HG02938 (cell line): Measurements from ENCODE around the gene KIF3A.

Source experiments
- ATAC-seq: cut with Tn5 transposase; IDR thresholded peaks from one replicate; pipeline ENCODE4 v1.9.1; 2021; ENCODE audit warnings: mild to moderate bottlenecking, moderate library complexity; ENCODE audit not compliant: unreplicated experiment

KIF3A gene

GRCh38 chr5:132665574-132666080 is 71.7 kb downstream of the KIF3A start:
- ATAC-seq: no peak

- no peak for ATAC-seq
Measured at GRCh38 chr5:132664696-132665209, 72.6 kb downstream of the KIF3A start.

DNA sequence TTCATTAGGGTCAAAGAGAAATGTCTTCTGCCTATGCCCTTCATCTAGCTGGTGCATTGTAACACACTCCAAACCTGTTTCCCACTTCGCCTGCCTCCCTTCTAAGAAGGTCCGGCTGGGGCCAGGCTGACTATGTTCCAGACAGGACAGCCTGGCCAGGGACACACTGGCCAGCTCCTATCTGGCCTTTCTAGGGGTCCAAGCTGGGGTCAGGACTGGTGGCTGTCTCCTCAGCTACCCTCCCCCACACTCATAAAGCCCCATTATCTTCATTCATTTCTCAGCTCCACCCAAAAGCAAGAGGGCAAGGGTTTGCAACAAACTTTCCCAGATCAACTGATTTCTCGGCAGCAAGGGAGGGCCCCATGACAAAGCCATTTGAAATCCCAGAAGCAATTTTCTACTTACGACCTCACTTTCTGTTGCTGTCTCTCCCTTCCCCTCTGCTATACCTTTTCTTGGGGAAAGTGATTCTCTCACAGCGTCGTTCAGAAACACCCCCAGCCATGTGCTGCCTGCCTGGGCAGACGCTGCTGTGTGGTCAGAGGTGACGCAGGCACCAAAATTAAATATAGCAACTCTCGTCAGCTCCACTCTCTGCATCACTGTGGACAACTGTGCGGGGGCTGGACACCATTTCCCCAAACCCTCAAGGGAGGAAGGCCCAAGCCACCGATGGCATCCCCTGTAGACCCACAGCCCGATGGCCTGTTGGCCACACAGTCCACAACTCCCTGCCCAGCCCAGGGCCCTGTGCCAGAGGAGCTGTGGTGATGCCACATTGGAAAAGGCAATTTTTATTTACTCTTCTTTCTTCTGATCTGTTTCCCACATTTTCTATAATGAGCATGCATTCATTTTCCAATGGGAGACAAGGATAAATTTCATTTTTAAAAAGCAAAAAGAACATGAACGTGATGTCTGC is 73.3 kb downstream of the KIF3A start:
- ATAC-seq: peak; percentile 56

GRCh38 chr5:132662925-132663770 is 74.2 kb downstream of the KIF3A start:
- ATAC-seq: peak; percentile 52

GRCh38 chr5:132662004-132662401 is 75.3 kb downstream of the KIF3A start:
- ATAC-seq: no peak

- no peak for ATAC-seq
Measured at GRCh38 chr5:132661231-132662003, 75.9 kb downstream of the KIF3A start.

DNA sequence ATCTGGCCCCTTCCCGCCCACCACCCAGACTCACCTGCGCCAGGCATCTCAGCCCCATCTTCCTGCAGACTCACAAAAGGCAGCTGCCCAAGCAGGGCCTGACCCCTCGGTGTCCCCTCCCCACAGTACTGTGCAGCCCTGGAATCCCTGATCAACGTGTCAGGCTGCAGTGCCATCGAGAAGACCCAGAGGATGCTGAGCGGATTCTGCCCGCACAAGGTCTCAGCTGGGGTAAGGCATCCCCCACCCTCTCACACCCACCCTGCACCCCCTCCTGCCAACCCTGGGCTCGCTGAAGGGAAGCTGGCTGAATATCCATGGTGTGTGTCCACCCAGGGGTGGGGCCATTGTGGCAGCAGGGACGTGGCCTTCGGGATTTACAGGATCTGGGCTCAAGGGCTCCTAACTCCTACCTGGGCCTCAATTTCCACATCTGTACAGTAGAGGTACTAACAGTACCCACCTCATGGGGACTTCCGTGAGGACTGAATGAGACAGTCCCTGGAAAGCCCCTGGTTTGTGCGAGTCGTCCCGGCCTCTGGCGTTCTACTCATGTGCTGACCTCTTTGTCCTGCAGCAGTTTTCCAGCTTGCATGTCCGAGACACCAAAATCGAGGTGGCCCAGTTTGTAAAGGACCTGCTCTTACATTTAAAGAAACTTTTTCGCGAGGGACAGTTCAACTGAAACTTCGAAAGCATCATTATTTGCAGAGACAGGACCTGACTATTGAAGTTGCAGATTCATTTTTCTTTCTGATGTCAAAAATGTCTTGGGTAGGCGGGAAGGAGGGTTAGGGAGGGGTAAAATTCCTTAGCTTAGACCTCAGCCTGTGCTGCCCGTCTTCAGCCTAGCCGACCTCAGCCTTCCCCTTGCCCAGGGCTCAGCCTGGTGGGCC is 77.5 kb downstream of the KIF3A start:
- no peak for ATAC-seq

- ATAC-seq: no peak
Measured at GRCh38 chr5:132658381-132659302, 78.7 kb downstream of the KIF3A start.

- no peak for ATAC-seq
Measured at GRCh38 chr5:132657676-132658380, 79.5 kb downstream of the KIF3A start, which contains the start of gene IL13. Gene IL13 (plus strand): TSS chr5:132658173. CDS start chr5:132658187, 14 bp downstream.

DNA sequence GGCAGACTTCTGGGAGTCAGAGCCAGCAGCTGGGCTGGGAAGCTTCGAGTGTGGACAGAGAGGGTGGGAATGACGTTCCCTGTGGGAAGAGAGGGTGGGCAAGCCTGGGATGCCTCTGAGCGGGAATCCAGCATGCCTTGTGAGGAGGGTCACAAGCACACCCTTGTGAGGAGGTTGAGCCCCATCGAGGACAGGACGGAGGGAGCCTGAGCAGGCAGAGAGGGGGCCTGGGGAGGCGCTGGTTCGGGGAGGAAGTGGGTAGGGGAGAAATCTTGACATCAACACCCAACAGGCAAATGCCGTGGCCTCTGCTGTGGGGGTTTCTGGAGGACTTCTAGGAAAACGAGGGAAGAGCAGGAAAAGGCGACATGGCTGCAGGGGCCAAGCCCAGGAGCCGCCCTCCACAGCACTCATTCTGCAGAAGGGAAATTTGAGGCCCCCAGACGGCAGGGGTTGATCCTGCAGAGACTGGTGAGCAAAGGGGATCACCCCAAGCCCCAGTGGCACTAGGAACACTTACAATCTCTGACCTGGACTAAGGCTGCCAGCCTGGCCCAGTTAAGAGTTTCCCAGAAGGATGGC is 80.5 kb downstream of the KIF3A start:
- no peak for ATAC-seq

DNA sequence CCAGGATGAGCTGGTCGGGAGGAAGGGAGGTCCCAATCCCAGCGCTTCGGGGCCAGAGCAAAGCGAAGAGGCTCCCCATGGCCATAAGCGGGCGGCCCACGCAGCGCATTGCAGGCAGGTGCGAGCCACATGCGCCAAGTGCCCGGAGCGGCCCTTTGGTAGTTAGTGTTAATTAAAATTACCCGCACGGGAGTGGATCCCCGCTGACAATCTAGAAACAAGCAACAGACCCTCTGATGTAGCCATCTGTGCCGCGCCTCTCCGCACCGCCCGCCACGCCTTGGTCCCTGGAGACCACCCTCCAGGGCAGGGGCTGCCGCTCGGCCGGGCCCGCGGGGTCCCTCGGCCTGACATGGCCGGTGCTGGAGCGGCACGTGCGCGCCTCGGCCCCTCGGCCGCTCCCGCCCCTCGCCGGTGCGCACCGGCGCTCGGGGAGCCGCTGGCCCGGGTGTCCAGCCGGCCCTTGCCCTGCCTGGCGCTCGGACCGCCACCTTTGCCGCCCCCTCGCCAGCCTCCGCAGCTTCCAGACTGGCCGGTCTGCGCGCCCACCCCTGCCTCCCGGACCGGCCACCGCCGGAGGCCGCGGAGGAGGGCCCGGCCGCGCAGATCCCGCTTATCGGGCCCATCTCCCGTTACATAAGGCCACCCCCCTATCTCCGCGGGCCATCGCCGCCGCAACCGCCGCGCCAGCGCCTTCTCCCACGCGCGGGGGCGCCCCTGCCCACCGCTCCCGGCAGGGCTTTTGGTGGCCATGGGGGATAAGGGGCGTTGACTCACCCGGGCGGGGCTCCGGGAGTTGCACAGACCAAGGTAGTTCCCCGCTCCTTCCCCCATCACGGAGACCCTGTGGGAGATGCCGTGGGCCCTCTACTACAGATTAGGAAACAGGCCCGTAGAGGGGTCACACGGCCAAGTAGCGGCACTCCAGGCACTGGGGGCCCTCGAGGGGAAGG is 81.2 kb downstream of the KIF3A start:
- ATAC-seq: no peak

DNA sequence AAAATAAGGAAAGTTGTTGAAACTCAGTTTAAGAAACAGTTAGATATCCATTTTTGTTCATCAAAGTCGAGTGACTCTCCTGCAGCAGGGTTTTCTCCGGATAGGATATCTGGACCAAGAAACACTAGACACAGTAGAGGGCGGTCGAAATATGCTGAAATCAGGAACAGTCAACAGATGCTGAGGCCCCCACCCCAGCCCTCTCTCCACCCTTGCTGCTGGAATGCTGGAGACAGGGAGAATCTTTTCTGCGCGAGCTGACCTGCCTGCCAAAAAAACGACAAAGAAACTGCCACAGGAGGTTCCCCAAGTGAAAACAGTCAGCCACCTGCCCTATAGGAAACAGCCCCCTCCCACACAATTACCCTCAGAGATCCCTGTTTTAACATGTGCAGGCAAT is 83.6 kb downstream of the KIF3A start:
- no peak for ATAC-seq

DNA sequence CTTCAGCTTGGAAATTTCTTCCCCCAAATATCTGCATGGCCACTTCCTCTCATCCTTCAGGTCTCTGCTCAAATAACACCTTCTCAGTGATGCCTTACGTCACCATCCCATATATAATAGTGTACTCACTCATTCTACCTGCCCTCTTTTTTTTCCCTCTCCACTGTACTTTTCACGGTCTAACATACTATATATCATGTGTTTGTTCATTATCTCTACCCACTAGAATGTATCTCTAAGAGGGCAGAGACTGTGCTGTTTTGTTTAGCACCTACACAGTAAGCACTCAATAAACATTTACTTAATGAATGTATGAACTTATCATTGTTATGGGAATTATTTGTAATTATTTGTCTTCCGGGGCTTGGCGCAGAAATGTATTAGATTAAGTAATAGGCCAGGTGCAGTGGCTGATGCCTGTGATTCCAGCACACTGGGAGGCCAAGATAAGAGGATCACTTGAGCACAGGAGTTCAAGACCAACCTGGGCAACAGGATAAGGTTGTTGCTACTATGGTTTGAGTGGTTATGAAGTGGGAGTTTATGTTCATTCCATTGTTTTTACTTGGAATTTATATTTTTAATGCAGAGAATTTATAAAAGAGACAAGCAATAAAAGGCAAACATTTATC is 85.4 kb downstream of the KIF3A start:
- ATAC-seq: no peak

GRCh38 chr5:132648355-132648754 is 89.0 kb downstream of the KIF3A start:
- no peak for ATAC-seq

DNA sequence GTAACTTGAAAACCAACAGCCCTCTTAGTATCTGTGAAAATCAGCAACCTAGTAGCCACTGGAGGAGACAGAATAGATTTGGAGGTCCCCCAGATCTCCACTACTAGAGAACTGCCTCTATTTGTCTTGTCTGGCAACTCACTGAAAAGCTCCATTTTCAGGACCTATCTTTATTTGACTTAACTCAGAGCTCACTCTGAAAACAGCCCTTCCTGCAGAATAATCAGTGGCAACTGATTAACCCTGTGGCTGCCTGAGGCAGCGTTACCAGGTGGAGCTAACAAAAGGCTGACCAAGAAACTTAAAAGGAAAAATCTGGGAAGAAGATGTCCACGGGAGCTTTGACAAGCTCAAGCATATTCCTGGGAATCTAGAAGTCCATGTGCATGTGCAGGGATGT is 89.9 kb downstream of the KIF3A start:
- no peak for ATAC-seq
